ENCODE results near the gene IKZF2. TPM values are rescaled to one million over a fixed set of nuclear protein-coding genes. Genes with fewer than 3 reads are reported as not detected.
A peak's percentile ranks its signal among the peaks of the same experiment; 100 is the strongest.

Gene IKZF2
- total RNA-seq, 1 donor from 2014 or later: 21.9 TPM

- H3K9me3 Mint-ChIP-seq (ENCODE audit: low read depth): no peaks in the 10 kb centered on the region
- no peaks in the 10 kb centered on the region for H3K36me3 Mint-ChIP-seq (ENCODE audit: insufficient read depth)
- DNase-seq (ENCODE audit: low spot score, unreplicated experiment): no peak
- H3K4me3 Mint-ChIP-seq (ENCODE audit: low read depth): no peak overlapping the region
- H3K4me1 Mint-ChIP-seq (ENCODE audit: low read depth): peaks cover 32% of the 10 kb centered on the region
- TF ChIP-seq CTCF (IDR thresholded peaks at IDR 0.05; ENCODE audit: unreplicated experiment): no peak
- H3K27ac Mint-ChIP-seq: no peak overlapping the region
- H3K27me3 Mint-ChIP-seq: no peaks in the 10 kb centered on the region
Observed at GRCh38 chr2:212979799-212980198, 171.6 kb downstream of the IKZF2 start.

GRCh38 chr2:212979046-212979612 is 172.3 kb downstream of the IKZF2 start:
- Mint-ChIP-seq H3K4me3 (ENCODE audit: low read depth) (no peak overlapping the region), H3K27ac (no peak overlapping the region), H3K4me1 (ENCODE audit: low read depth) (peaks cover 38% of the 10 kb centered on the region)

GRCh38 chr2:212977152-212977551 is 174.3 kb downstream of the IKZF2 start:
- DNase-seq (ENCODE audit: low spot score, unreplicated experiment): no peak
- Mint-ChIP-seq H3K4me3 (ENCODE audit: low read depth) (no peak overlapping the region), H3K4me1 (ENCODE audit: low read depth) (peaks cover 47% of the 10 kb centered on the region), H3K9me3 (ENCODE audit: low read depth) (no peaks in the 10 kb centered on the region), H3K36me3 (ENCODE audit: insufficient read depth) (no peaks in the 10 kb centered on the region), H3K27ac (peak overlapping the region; percentile 0), H3K27me3 (no peaks in the 10 kb centered on the region)
- no peak for TF ChIP-seq CTCF (IDR thresholded peaks at IDR 0.05; ENCODE audit: unreplicated experiment)

More at GRCh38 chr2:212979046-212979612, 172.3 kb downstream of the IKZF2 start:
- H3K36me3 Mint-ChIP-seq (ENCODE audit: insufficient read depth): no peaks in the 10 kb centered on the region
- H3K9me3 Mint-ChIP-seq (ENCODE audit: low read depth): no peaks in the 10 kb centered on the region
- no peaks in the 10 kb centered on the region for H3K27me3 Mint-ChIP-seq
- DNase-seq (ENCODE audit: low spot score, unreplicated experiment): no peak
- no peak for TF ChIP-seq CTCF (IDR thresholded peaks at IDR 0.05; ENCODE audit: unreplicated experiment)

- H3K27ac Mint-ChIP-seq: peak overlapping the region; percentile 2
Observed at GRCh38 chr2:212975333-212975732, 176.1 kb downstream of the IKZF2 start.

GRCh38 chr2:212974692-212975091 is 176.7 kb downstream of the IKZF2 start:
- Mint-ChIP-seq H3K4me3 (ENCODE audit: low read depth) (no peak overlapping the region), H3K9me3 (ENCODE audit: low read depth) (no peaks in the 10 kb centered on the region)

More at GRCh38 chr2:212975333-212975732, 176.1 kb downstream of the IKZF2 start:
- no peak for TF ChIP-seq CTCF (IDR thresholded peaks at IDR 0.05; ENCODE audit: unreplicated experiment)
- no peak overlapping the region for H3K4me3 Mint-ChIP-seq (ENCODE audit: low read depth)
- no peaks in the 10 kb centered on the region for H3K27me3 Mint-ChIP-seq
- H3K9me3 Mint-ChIP-seq (ENCODE audit: low read depth): no peaks in the 10 kb centered on the region
- H3K4me1 Mint-ChIP-seq (ENCODE audit: low read depth): peaks cover 55% of the 10 kb centered on the region
- no peaks in the 10 kb centered on the region for H3K36me3 Mint-ChIP-seq (ENCODE audit: insufficient read depth)
- DNase-seq (ENCODE audit: low spot score, unreplicated experiment): no peak

More at GRCh38 chr2:212974692-212975091, 176.7 kb downstream of the IKZF2 start:
- DNase-seq (ENCODE audit: low spot score, unreplicated experiment): no peak
- no peaks in the 10 kb centered on the region for H3K36me3 Mint-ChIP-seq (ENCODE audit: insufficient read depth)
- no peak for TF ChIP-seq CTCF (IDR thresholded peaks at IDR 0.05; ENCODE audit: unreplicated experiment)
- H3K4me1 Mint-ChIP-seq (ENCODE audit: low read depth): peaks cover 51% of the 10 kb centered on the region
- no peak overlapping the region for H3K27ac Mint-ChIP-seq
- H3K27me3 Mint-ChIP-seq: no peaks in the 10 kb centered on the region
